D721Med (cell line): Measurements from ENCODE around the gene DDN.

Experiments used
- DNase-seq: peaks from one replicate; pipeline ENCODE4 v3.0.0; 2011; ENCODE audit warnings: low spot score; ENCODE audit not compliant: insufficient read length
- FAIRE-seq: peaks from 2 replicates; lab custom pipeline; 2011; peaks lifted over from hg19 to GRCh38; lab: Jason Lieb, UNC
- TF ChIP-seq, protein P1 (sequence below): IDR thresholded peaks from 2 replicates; pipeline ENCODE4 v1.5.1; 2012; ENCODE audit warnings: mild to moderate bottlenecking, control low read depth; ENCODE audit not compliant: insufficient read depth; ENCODE audit errors: missing control alignments

DDN gene

DNA sequence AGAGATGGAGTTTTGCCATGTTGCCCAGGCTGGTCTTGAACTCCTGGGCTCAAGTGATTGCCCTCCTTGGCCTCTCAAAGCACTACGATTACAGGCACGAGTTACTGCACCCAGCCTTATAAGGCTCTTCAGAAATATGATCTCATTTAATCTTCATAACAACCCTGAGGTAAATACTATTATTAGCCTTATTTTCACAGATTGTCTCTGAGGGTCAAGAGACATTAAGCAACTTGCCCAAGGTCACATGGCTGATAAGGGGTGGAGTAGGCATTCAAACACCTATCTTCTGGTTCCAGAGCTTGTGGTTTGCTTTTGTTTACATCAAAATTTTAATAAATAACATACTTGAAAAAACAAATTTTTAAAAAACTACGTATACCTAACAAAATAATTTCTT lies 14.3 kb upstream of the DDN start:
- DNase-seq (no peak), FAIRE-seq (no peak)
- TF ChIP-seq, protein P1, sequence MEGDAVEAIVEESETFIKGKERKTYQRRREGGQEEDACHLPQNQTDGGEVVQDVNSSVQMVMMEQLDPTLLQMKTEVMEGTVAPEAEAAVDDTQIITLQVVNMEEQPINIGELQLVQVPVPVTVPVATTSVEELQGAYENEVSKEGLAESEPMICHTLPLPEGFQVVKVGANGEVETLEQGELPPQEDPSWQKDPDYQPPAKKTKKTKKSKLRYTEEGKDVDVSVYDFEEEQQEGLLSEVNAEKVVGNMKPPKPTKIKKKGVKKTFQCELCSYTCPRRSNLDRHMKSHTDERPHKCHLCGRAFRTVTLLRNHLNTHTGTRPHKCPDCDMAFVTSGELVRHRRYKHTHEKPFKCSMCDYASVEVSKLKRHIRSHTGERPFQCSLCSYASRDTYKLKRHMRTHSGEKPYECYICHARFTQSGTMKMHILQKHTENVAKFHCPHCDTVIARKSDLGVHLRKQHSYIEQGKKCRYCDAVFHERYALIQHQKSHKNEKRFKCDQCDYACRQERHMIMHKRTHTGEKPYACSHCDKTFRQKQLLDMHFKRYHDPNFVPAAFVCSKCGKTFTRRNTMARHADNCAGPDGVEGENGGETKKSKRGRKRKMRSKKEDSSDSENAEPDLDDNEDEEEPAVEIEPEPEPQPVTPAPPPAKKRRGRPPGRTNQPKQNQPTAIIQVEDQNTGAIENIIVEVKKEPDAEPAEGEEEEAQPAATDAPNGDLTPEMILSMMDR: no peak

DNA sequence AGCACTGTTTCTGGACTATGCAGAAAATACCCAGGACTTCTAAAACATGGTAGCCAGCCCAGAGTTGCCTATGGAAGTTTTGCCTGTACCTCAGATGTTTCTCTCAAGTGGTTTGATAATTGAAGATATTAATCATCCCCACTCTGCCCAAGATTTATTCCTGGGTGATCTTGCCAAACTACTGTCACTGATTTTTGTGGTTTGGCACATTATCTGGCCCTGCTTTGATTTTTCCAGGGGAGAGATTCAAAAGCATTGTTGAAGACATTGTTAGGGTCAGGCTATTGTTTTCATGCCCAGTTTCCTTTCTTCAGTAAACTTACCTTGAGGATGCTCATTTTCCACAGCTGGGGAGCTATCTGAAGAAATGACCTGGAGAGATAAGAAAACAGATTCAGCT lies 13.6 kb upstream of the DDN start:
- TF ChIP-seq, protein P1: no peak
- FAIRE-seq (no peak), DNase-seq (no peak)

DNA sequence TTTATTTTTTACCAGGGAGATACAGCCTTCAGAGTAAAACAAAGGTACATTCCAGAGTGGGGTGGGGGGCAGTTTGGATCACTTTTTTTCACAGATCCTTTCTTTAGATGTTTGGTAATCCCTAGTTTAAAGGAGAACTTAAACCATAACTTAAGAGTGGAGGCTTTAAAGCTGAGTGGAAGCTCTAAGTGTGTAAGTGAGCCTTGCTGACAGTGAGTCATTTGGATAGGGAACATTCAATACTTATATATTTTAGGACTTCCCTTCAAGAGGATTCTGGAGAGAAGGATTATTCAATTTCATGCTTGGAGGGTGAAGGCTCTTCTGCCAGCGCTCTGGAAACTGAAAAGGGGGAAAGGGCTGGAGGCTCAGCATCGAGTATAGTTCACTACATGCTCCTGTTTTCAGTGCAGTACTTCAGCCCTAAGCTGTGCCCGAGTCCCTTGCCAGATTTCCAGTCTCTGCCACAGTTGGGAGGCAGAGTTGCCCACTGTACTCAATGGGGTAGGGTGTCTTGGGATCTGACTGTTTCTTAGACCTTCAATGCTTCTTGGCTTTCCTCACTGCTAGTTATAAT lies 11.0 kb upstream of the DDN start:
- no peak for DNase-seq
- FAIRE-seq: no peak
- TF ChIP-seq, protein P1: no peak

DNA sequence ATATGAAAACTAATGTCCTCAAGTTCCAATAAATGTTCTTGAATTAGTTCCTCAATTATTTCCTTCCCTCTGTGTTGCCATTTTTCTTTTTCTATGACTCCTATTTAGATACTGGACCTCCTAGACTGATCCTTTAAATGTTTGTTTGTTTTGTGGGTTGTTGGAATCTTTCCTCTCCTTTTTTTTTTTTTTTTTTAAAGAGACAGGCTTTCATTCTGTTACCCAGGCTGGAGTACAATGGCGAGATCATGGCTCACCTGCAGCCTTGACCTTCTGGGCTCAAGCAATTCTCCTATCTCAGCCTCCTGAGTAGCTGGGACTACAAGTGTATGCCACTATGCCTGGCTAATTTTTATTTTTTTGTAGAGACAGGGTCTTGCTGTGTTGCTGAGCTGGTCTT lies 9.8 kb upstream of the DDN start:
- no peak for FAIRE-seq
- DNase-seq: no peak
- TF ChIP-seq, protein P1: no peak

DNA sequence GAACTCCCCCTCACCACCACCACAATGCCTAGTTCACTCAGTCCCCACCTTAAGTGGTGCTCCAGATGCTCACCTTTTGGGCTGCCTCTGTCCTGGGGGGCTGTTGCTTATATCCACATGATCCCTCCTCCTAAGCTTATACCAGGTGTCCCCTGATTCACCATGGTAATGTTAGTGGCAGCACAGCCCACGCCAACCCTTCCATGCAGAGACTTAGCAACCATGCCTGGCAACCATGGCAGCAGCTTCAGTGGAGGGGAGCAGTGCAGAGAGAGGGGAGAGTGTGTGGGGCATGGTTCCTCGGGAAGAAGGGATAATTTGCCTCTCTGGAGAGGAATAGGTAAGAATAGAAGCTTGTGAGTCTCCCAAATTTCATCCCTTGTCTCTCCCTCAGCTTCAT lies 1.2 kb upstream of the DDN start:
- DNase-seq (no peak), FAIRE-seq (no peak)
- TF ChIP-seq, protein P1: no peak

DNA sequence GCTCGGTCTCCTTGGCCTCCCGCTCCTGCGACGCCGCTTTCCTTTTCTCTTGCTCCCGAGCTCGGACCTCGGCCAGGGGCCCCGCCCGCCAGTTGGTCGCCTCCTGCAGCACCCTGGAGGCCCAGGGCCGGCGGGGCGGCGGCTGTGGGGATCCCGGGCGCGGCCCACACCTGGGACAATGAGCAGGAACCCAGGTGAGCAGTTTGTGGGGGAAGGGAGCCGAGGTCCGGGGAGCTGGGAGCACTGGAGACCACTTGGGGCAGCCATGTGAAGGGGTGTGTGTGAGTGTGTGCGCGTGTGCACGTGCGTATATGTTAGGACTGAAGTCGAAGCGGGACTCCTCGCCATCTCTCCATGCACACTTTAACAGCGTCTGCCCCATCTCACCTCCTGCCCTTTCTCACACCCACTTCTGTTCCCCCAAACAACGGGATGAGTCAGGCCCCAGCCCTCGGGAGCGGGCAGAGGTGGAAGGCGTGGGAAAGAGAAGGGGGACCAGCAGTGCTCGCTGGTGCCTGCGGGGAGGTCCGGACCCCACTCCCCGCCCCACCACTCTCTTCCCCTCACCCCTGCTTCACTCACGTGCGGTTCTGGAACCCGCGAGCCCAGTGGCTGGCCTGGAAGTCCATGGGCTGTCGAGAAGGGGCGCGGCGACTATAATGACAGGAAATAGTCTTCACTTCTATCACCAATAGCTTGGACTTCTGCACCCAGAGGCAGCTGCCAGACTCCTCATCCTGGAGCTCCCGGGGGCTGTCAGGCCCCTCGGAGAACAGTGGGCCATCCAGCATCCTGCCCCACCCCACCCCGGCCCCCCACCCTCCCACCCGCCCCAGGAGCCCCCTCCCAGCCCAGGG lies 450 bp downstream of the DDN start:
- no peak for DNase-seq
- FAIRE-seq: no peak

More for the DNA sequence above, 450 bp downstream of the DDN start:
- TF ChIP-seq, protein P1: no peak
